Endodermal cell (in vitro differentiated cells): ENCODE data around the gene BAG5. TPM values are rescaled to one million over a fixed set of nuclear protein-coding genes. Genes with fewer than 3 reads are reported as not detected.
A peak's percentile ranks its signal among the peaks of the same experiment; 100 is the strongest.

Experiments used
- DNase-seq: peaks from one replicate; pipeline ENCODE4 v3.0.0-alpha.2; 2017
- H3K27ac ChIP-seq: 2 replicates; pipeline ENCODE4 v1.5.1; 2013; ENCODE audit warnings: mild to moderate bottlenecking, low read depth, low read length, moderate library complexity
- H3K27me3 ChIP-seq: 2 replicates; pipeline ENCODE4 v1.6.1; 2013; ENCODE audit warnings: mild to moderate bottlenecking, low read length, moderate library complexity; ENCODE audit not compliant: insufficient read depth, control insufficient read depth, poor library complexity, severe bottlenecking
- H3K36me3 ChIP-seq: 2 replicates; pipeline ENCODE4 v1.7.0; 2013; ENCODE audit warnings: mild to moderate bottlenecking, low read length, moderate library complexity; ENCODE audit not compliant: control insufficient read depth, insufficient read depth
- H3K4me1 ChIP-seq: one replicate; pipeline ENCODE4 v1.7.0; 2013; ENCODE audit warnings: low read length; ENCODE audit not compliant: control insufficient read depth, insufficient read depth
- H3K4me3 ChIP-seq: 2 replicates; pipeline ENCODE4 v1.5.1; 2013; ENCODE audit warnings: mild to moderate bottlenecking, low read length, moderate library complexity
- H3K9ac ChIP-seq: 2 replicates; pipeline ENCODE4 v1.6.1; 2013; ENCODE audit warnings: mild to moderate bottlenecking, low read length, moderate library complexity; ENCODE audit not compliant: poor library complexity, severe bottlenecking; ENCODE audit errors: extremely low read depth
- H3K9me3 ChIP-seq: 2 replicates; pipeline ENCODE4 v1.6.1; 2013; ENCODE audit warnings: mild to moderate bottlenecking, low read length, moderate library complexity; ENCODE audit not compliant: control insufficient read depth
- H3K27ac Mint-ChIP-seq: 2 replicates; pipeline ENCODE4 v1.8.0; 2020; ENCODE audit warnings: mixed read lengths
- H3K27me3 Mint-ChIP-seq: 2 replicates; pipeline ENCODE4 v1.8.0; 2021; ENCODE audit warnings: mild to moderate bottlenecking, mixed read lengths; ENCODE audit not compliant: insufficient read depth
- H3K36me3 Mint-ChIP-seq: 2 replicates; pipeline ENCODE4 v1.8.0; 2020; ENCODE audit warnings: low read depth, mixed read lengths
- H3K4me1 Mint-ChIP-seq: 2 replicates; pipeline ENCODE4 v1.8.0; 2020; ENCODE audit warnings: mixed read lengths
- H3K4me3 Mint-ChIP-seq: 2 replicates; pipeline ENCODE4 v1.8.0; 2020; ENCODE audit warnings: mild to moderate bottlenecking, moderate library complexity, mixed read lengths
- H3K9me3 Mint-ChIP-seq: 2 replicates; pipeline ENCODE4 v1.8.0; 2020; ENCODE audit warnings: mild to moderate bottlenecking, mixed read lengths
- CTCF ChIP-seq: fragments of 200-600 bp; sonication (generic); conservative IDR thresholded peaks from 2 replicates; pipeline ENCODE4 v1.5.0; 2021; ENCODE audit warnings: antibody characterized with exemption, mild to moderate bottlenecking
- WGBS, 2 experiments: methylation state at CpG; one replicate each; pipeline versions ENCODE4 v1.1.5 to v1.1.7; 2013; ENCODE audit warnings: missing lambda C conversion rate in 2 of 2, mixed read lengths in 1 of 2; ENCODE audit not compliant: insufficient coverage in 1 of 2, insufficient read length in 1 of 2; 5-methylcytosine and 5-hydroxymethylcytosine counted together
- total RNA-seq, 2 donors: library from RNA; stranded (reverse); fragmentation: NEBNext Ultra II Directional in 1 of 2; extraction: Animal tissue kit (Norgen Biotek cat#: 25700) in 1 of 2; gene quantifications; 2 replicates in 1 of 2; 3 replicates in 1 of 2; pipeline ENCODE4 v1.2.1, GENCODE V29; 2021

Gene BAG5
- total RNA-seq, 2 donors from 2014 or later, result 27.6 to 28.1 TPM

- Mint-ChIP-seq H3K36me3 (no peaks in the 10 kb centered on the region), H3K4me3 (peak overlapping the region; percentile 82), H3K4me1 (peaks cover 15% of the 10 kb centered on the region), H3K27ac (no peak overlapping the region), H3K27me3 (no peaks in the 10 kb centered on the region), H3K9me3 (no peaks in the 10 kb centered on the region)
- DNase-seq, result no peak
- no peaks in the 10 kb centered on the region for H3K27me3 ChIP-seq
- H3K4me1 ChIP-seq, result peaks cover 15% of the 10 kb centered on the region
- H3K4me3 ChIP-seq, result no peak overlapping the region
- no peak overlapping the region for H3K27ac ChIP-seq
- no peak overlapping the region for H3K9ac ChIP-seq
- WGBS, 2 experiments, result 92 to 100% methylated on average over 7 to 11 of the region's 11 CpGs
- H3K36me3 ChIP-seq, result peaks cover 7% of the 10 kb centered on the region
- no peaks in the 10 kb centered on the region for H3K9me3 ChIP-seq
- no peak for TF ChIP-seq CTCF
These were observed 31.6 kb downstream of the BAG5 start for GRCh38 chr14:103530831-103531230.

- no peaks in the 10 kb centered on the region for H3K27me3 Mint-ChIP-seq
- H3K27ac ChIP-seq, result no peak overlapping the region
These were observed 32.1 kb downstream of the BAG5 start for GRCh38 chr14:103530390-103530789.

GRCh38 chr14:103529383-103530365 is 32.8 kb downstream of the BAG5 start:
- Mint-ChIP-seq H3K27me3 (no peaks in the 10 kb centered on the region), H3K4me3 (peak overlapping the region; percentile 82), H3K36me3 (no peaks in the 10 kb centered on the region), H3K9me3 (no peaks in the 10 kb centered on the region), H3K4me1 (peaks cover 27% of the 10 kb centered on the region), H3K27ac (peak overlapping the region; percentile 90)
- H3K9ac ChIP-seq, result peak overlapping the region; percentile 47
- WGBS, 2 experiments, result 53 to 66% methylated on average over 22 to 42 of the region's 42 CpGs
- H3K4me3 ChIP-seq, result peak overlapping the region; percentile 87
- TF ChIP-seq CTCF, result no peak
- H3K27ac ChIP-seq, result no peak overlapping the region
- DNase-seq, result no peak
- no peaks in the 10 kb centered on the region for H3K27me3 ChIP-seq
- H3K9me3 ChIP-seq, result no peaks in the 10 kb centered on the region
- peaks cover 7% of the 10 kb centered on the region for H3K36me3 ChIP-seq
- peaks cover 18% of the 10 kb centered on the region for H3K4me1 ChIP-seq

More at GRCh38 chr14:103530390-103530789, 32.1 kb downstream of the BAG5 start:
- H3K4me1 ChIP-seq, result peaks cover 16% of the 10 kb centered on the region
- no peaks in the 10 kb centered on the region for H3K9me3 Mint-ChIP-seq
- peak overlapping the region; percentile 72 for H3K27ac Mint-ChIP-seq
- DNase-seq, result peak; percentile 91
- H3K9me3 ChIP-seq, result no peaks in the 10 kb centered on the region
- no peak overlapping the region for H3K9ac ChIP-seq
- no peaks in the 10 kb centered on the region for H3K27me3 ChIP-seq
- H3K36me3 ChIP-seq, result peaks cover 7% of the 10 kb centered on the region
- no peak overlapping the region for H3K4me3 ChIP-seq
- WGBS, 2 experiments, result 65 to 73% methylated on average over 5 to 7 of the region's 7 CpGs
- no peaks in the 10 kb centered on the region for H3K36me3 Mint-ChIP-seq
- peaks cover 20% of the 10 kb centered on the region for H3K4me1 Mint-ChIP-seq
- TF ChIP-seq CTCF, result no peak
- H3K4me3 Mint-ChIP-seq, result peak overlapping the region; percentile 82
